ENCODE data around the gene SNX17.
"Not testable (repeated sequence)": the region's sequence is repeated elsewhere in the genome, so short reads cannot be mapped to it uniquely, and the experiment has no call there.

Gene SNX17

GRCh38 chr2:27400348-27401135 lies 30.1 kb downstream of the SNX17 start:
- no peak for DNase-seq

GRCh38 chr2:27407798-27408491 lies 37.5 kb downstream of the SNX17 start:
- DNase-seq: peak; percentile 21

GRCh38 chr2:27408601-27409320 lies 38.3 kb downstream of the SNX17 start:
- no peak for DNase-seq

GRCh38 chr2:27409321-27410073 lies 39.1 kb downstream of the SNX17 start, which contains the start of gene PPM1G:
TSS of gene PPM1G (minus strand) at chr2:27409591. CDS start at chr2:27409422, 169 bp downstream.
- DNase-seq: peak; percentile 81

GRCh38 chr2:27412419-27413152 lies 42.2 kb downstream of the SNX17 start:
- no peak for DNase-seq

- no peak for DNase-seq
These were observed 45.7 kb downstream of the SNX17 start for GRCh38 chr2:27416151-27416550.

GRCh38 chr2:27420996-27421395 lies 50.6 kb downstream of the SNX17 start:
- DNase-seq: no peak

- no peak for DNase-seq
These were observed 51.3 kb downstream of the SNX17 start for GRCh38 chr2:27421660-27422250.

- DNase-seq: no peak
These were observed 52.5 kb downstream of the SNX17 start for GRCh38 chr2:27422958-27423357.

GRCh38 chr2:27425039-27425438 lies 54.6 kb downstream of the SNX17 start:
- not testable (repeated sequence) for DNase-seq

All from NCI-H446 treated with DMSO at 0.1 percent for 48 hours (cell line).